ENCODE measurements around the gene SNF8. TPM values are rescaled to one million over a fixed set of nuclear protein-coding genes. Genes with fewer than 3 reads are reported as not detected.
"Not testable (repeated sequence)": the region's sequence is repeated elsewhere in the genome, so short reads cannot be mapped to it uniquely, and the experiment has no call there.

SNF8 gene
- total RNA-seq, 2 donors from 2014 or later: 118 to 121 TPM

GRCh38 chr17:48954300-48954755, 9.7 kb upstream of the SNF8 start:
- Histone ChIP-seq H3K9me3 (no peaks in the 10 kb centered on the region), H3K27ac (no peak overlapping the region), H3K27me3 (replicated peaks; ENCODE audit: insufficient read depth) (no peaks in the 10 kb centered on the region), H3K36me3 (no peaks in the 10 kb centered on the region), H3K4me1 (ENCODE audit: control insufficient read depth in 1 of 2, low read depth in 2 of 2) (no peaks in the 10 kb centered on the region), H3K4me3 (no peak overlapping the region)
- TF ChIP-seq, protein P1, sequence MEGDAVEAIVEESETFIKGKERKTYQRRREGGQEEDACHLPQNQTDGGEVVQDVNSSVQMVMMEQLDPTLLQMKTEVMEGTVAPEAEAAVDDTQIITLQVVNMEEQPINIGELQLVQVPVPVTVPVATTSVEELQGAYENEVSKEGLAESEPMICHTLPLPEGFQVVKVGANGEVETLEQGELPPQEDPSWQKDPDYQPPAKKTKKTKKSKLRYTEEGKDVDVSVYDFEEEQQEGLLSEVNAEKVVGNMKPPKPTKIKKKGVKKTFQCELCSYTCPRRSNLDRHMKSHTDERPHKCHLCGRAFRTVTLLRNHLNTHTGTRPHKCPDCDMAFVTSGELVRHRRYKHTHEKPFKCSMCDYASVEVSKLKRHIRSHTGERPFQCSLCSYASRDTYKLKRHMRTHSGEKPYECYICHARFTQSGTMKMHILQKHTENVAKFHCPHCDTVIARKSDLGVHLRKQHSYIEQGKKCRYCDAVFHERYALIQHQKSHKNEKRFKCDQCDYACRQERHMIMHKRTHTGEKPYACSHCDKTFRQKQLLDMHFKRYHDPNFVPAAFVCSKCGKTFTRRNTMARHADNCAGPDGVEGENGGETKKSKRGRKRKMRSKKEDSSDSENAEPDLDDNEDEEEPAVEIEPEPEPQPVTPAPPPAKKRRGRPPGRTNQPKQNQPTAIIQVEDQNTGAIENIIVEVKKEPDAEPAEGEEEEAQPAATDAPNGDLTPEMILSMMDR (IDR thresholded peaks at IDR 0.05): no peak
- ATAC-seq (ENCODE audit: insufficient number of reproducible peaks, low FRiP score, low read depth) (no peak), DNase-seq (ENCODE audit: low spot score) (no peak)

DNA sequence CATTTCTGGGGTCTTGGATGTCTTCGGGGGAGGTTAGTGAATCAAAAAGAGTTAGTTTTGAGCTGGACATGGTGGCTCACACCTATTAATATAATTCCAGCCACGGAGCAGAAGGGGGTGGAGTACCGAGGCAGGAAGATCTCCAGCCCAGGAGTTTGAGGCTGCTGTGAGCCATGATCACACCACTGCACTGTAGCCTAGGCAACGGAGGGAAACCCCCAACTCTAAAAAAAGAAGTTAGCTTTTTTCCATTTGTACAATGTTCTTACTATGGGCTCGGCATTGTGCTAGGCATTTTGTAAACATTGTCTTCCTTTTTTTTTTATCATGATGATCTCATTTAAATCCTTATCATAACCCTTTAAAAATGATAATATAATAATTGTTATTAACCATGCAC, 8.3 kb upstream of the SNF8 start:
- Histone ChIP-seq H3K27ac (no peak overlapping the region), H3K27me3 (replicated peaks; ENCODE audit: insufficient read depth) (no peaks in the 10 kb centered on the region), H3K4me3 (no peak overlapping the region), H3K9me3 (no peaks in the 10 kb centered on the region), H3K36me3 (no peaks in the 10 kb centered on the region), H3K4me1 (ENCODE audit: control insufficient read depth in 1 of 2, low read depth in 2 of 2) (no peaks in the 10 kb centered on the region)
- TF ChIP-seq, protein P1 (IDR thresholded peaks at IDR 0.05): no peak
- ATAC-seq (ENCODE audit: insufficient number of reproducible peaks, low FRiP score, low read depth) (no peak), DNase-seq (ENCODE audit: low spot score) (no peak)

- TF ChIP-seq, protein P1 (IDR thresholded peaks at IDR 0.05): no peak
- Histone ChIP-seq H3K27me3 (replicated peaks; ENCODE audit: insufficient read depth) (no peaks in the 10 kb centered on the region), H3K4me3 (no peak overlapping the region), H3K4me1 (ENCODE audit: control insufficient read depth in 1 of 2, low read depth in 2 of 2) (no peaks in the 10 kb centered on the region), H3K9me3 (no peaks in the 10 kb centered on the region), H3K36me3 (no peaks in the 10 kb centered on the region), H3K27ac (no peak overlapping the region)
- ATAC-seq (ENCODE audit: insufficient number of reproducible peaks, low FRiP score, low read depth) (no peak), DNase-seq (ENCODE audit: low spot score) (no peak)
Observed at GRCh38 chr17:48951572-48951971, 6.9 kb upstream of the SNF8 start.

- peak overlapping the region; percentile 83 for H3K4me3 ChIP-seq
- H3K27me3 ChIP-seq (replicated peaks; ENCODE audit: insufficient read depth); DNase-seq (ENCODE audit: low spot score); ATAC-seq (ENCODE audit: insufficient number of reproducible peaks, low FRiP score, low read depth); H3K9me3 ChIP-seq; H3K36me3 ChIP-seq: not testable (repeated sequence)
- peaks cover 13 to 23% of the 10 kb centered on the region in 2 donors for H3K4me1 ChIP-seq (ENCODE audit: control insufficient read depth in 1 of 2, low read depth in 2 of 2)
- peak overlapping the region; percentile 83 to 86 for H3K27ac ChIP-seq
Observed at GRCh38 chr17:48945261-48945651, 614 bp upstream of the SNF8 start.

DNA sequence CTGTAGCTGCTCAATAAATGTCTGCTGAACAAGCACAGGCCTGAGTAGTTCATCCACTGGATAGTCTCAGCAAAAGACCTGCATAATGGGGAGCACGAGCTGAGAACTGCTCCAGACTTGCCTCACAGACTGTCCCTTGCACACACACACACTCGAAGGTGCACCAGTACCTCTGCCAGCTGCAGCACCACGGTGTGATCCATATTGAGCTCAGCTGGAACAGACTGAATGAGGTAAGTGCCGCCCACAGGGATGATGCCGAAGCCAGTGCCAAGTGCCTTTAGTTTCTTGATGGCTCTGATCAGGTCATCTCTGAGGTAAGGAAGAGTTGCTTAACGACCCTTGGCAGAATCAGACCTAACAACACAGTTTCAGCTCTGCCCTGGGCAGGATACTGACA, 11.6 kb downstream of the SNF8 start:
- H3K36me3 ChIP-seq: peaks cover 59% of the 10 kb centered on the region
- ATAC-seq (ENCODE audit: insufficient number of reproducible peaks, low FRiP score, low read depth): no peak

More for the DNA sequence above, 11.6 kb downstream of the SNF8 start:
- H3K4me3 ChIP-seq: no peak overlapping the region
- H3K4me1 ChIP-seq (ENCODE audit: control insufficient read depth in 1 of 2, low read depth in 2 of 2): no peaks in the 10 kb centered on the region
- H3K27me3 ChIP-seq (replicated peaks; ENCODE audit: insufficient read depth): no peaks in the 10 kb centered on the region
- DNase-seq (ENCODE audit: low spot score): no peak
- TF ChIP-seq, protein P1 (IDR thresholded peaks at IDR 0.05): no peak
- no peak overlapping the region for H3K27ac ChIP-seq
- H3K9me3 ChIP-seq: no peaks in the 10 kb centered on the region

All from thoracic aorta (tissue), 2 donors.